ENCODE data around the gene CDC6.

GRCh38 chr17:40345161-40345993 lies 57.7 kb downstream of the CDC6 start:
- TF ChIP-seq CTCF (IDR thresholded peaks at IDR 0.05; ENCODE audit: low read depth, low read length), result no peak
- no peak for TF ChIP-seq EZH2phosphoT487 (IDR thresholded peaks at IDR 0.05; ENCODE audit: low read depth)

Data from OCI-LY3 (cell line).